HFF-Myc (cell line): Measurements from ENCODE around the gene KIF23.

Source experiments
- DNase-seq: peaks from one replicate; pipeline ENCODE4 v3.0.0-alpha.2; 2011; ENCODE audit warnings: low read depth; ENCODE audit errors: extremely low read depth
- H3K4me3 ChIP-seq: replicated peaks from 2 replicates; pipeline ENCODE4 v1.5.1; 2011; ENCODE audit warnings: low read depth, mild to moderate bottlenecking, control low read depth, low read length
- TF ChIP-seq, protein P1 (sequence below): IDR thresholded peaks from 2 replicates; pipeline ENCODE4 v1.5.1; 2012; ENCODE audit warnings: mild to moderate bottlenecking, low read depth, low read length, control low read depth; ENCODE audit errors: missing control alignments

The KIF23 gene

DNA sequence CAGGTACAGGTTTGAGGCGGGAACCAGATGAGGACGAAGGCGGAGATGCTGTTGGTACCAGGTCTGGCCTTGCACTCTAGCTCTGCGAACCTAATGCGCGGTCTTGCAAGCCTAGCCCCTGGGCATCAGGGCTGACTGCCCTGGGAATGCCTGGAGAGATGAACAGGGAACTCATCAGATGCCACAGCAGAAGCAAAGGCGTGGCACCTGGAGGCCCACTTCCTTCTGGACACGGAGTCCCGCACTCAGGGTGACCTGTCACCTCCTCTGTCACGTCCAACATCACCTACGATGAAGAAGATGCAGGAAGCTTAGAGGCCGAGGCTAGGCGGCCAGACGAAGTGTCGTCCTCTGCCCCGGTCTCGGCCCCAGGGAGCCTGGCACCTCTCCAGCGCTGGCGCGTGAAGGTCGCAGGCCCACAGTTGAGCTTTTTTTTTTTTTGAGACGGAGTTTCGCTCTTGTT, 47.9 kb downstream of the KIF23 start:
- TF ChIP-seq, protein P1, sequence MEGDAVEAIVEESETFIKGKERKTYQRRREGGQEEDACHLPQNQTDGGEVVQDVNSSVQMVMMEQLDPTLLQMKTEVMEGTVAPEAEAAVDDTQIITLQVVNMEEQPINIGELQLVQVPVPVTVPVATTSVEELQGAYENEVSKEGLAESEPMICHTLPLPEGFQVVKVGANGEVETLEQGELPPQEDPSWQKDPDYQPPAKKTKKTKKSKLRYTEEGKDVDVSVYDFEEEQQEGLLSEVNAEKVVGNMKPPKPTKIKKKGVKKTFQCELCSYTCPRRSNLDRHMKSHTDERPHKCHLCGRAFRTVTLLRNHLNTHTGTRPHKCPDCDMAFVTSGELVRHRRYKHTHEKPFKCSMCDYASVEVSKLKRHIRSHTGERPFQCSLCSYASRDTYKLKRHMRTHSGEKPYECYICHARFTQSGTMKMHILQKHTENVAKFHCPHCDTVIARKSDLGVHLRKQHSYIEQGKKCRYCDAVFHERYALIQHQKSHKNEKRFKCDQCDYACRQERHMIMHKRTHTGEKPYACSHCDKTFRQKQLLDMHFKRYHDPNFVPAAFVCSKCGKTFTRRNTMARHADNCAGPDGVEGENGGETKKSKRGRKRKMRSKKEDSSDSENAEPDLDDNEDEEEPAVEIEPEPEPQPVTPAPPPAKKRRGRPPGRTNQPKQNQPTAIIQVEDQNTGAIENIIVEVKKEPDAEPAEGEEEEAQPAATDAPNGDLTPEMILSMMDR = no peak
- peak overlapping the region; percentile 47 for H3K4me3 ChIP-seq
- no peak for DNase-seq

DNA sequence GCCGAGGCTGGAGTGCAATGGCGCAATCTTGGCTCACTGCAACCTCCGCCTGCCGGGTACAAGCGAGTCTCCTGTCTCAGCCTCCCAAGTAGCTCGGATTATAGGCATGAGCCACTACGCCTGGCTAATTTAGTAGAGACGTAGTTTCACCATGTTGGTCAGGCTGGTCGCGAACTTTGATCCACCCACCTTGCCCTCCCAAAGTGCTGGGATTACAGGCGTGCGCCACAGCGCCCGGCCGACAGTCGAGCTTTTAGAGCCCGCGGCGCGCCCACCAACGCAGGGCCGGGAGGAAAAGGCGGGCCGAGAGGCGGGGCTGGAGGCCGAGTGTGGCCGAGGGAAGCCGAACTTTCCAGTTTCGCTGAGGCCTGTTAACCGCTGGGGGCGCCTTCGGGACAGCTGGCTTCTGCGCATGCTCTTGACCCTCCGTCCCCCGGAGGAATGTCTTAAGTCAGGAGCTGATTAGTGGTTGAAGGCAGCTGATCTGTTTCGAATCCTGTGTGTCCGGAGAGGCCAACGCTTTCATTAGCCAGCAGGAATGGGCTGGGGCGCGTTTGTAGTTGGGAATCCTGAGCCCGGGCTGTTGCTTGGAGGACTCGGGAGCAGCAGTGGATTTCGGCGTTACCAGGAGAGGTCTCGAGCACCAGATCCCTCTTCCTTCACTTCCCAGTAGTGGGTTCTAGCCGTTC, 48.5 kb downstream of the KIF23 start:
- H3K4me3 ChIP-seq = peak overlapping the region; percentile 47
- peak; percentile 95 for DNase-seq
- TF ChIP-seq, protein P1 = peak; percentile 88

DNA sequence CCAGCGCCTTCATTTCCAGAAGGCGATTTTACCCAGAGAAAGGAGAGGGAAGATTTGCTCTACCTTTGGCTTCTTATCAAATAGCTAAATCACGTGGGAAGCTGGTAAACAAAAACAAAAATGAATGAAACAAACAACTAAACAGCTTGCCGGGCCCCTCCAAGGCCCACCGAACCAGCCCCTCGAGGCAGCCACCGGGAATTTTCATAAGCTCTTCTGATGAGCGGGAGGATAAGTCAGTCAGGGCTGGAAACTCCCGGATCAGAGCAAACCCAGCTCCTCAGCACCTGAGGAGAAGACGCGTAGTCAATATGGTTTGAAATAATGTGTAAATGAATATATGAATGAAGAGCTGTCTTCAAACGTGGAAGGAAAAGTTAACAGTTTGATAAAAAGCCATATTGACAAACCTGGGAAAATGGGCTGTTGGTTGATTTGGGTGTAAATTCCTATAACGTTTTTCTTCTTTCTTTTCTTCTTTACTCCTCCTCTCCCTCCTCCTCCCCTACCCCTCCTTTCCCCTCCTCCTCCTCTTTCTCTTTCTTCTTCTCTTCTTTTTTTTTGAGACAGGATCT, 49.1 kb downstream of the KIF23 start:
- DNase-seq = no peak
- peak overlapping the region; percentile 47 for H3K4me3 ChIP-seq
- TF ChIP-seq, protein P1 = no peak

DNA sequence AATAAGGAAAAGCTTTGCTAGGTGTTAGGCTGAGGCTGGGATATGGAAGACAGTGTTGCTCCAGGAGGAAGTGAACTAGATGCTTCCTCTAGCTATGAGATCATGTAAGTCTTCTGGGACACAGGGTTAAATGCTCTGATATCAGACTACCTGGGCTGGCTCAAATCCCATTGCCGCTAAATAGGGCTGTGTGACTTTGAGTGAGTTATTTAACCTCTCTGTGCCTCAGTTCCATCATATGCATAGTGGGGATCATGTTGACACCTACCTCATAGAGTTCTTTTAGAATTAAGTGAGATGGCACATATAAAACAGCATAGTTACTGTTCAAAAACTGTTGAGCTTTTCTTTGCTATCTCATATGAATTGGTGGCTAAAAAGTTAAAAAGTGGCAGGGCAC, 51.1 kb downstream of the KIF23 start:
- no peak overlapping the region for H3K4me3 ChIP-seq
- no peak for DNase-seq
- TF ChIP-seq, protein P1 = no peak

DNA sequence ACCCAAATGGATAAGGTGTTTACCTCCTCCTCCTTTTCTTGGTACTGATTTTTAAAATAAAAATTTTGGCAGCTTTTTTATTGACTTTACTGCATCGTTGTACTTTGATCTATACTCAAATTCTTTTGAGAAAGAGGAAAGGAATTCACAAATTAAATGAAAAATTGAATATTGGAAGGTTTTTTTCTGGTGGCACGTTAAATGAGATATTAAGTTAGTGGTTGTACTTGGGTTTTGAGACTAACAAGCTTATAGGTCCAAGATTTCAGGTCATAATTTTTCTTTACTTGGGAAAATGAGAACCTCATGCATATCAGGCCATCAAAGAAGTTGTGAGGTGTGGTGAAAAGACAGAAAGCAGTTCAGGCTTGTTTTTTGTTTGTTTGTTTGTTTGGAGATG, 52.6 kb downstream of the KIF23 start:
- DNase-seq = no peak
- H3K4me3 ChIP-seq = no peak overlapping the region
- TF ChIP-seq, protein P1 = no peak

DNA sequence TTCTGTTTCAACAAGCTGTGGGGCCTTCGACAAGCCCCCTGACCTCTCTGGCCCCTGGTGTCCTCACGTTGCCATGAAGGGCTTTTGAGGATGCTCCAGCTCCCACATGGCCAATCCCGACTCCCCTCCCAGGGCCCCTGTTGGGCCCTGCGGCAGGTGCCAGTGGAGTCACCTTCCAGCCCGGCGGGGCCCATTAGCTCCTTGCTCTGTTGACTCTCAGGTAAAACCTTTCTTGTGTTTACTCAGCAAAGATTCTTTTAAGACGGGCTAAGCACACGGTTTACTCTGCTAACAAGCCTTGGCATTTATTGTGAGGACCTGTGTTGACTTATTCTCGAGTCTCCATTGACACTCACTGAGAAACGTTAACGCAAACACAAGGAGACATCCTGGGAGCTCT, 53.5 kb downstream of the KIF23 start:
- no peak overlapping the region for H3K4me3 ChIP-seq
- DNase-seq = no peak
- TF ChIP-seq, protein P1 = no peak
